ENCODE results near the gene RBM42. TPM values are rescaled to one million over a fixed set of nuclear protein-coding genes. Genes with fewer than 3 reads are reported as not detected.

Gene RBM42
- total and polyA plus RNA-seq, 9 of the 15 experiments (the other 6 are each of a cell fraction or from before 2014, with no cell fraction given): 5.7 to 149 (median 32.4) TPM

DNA sequence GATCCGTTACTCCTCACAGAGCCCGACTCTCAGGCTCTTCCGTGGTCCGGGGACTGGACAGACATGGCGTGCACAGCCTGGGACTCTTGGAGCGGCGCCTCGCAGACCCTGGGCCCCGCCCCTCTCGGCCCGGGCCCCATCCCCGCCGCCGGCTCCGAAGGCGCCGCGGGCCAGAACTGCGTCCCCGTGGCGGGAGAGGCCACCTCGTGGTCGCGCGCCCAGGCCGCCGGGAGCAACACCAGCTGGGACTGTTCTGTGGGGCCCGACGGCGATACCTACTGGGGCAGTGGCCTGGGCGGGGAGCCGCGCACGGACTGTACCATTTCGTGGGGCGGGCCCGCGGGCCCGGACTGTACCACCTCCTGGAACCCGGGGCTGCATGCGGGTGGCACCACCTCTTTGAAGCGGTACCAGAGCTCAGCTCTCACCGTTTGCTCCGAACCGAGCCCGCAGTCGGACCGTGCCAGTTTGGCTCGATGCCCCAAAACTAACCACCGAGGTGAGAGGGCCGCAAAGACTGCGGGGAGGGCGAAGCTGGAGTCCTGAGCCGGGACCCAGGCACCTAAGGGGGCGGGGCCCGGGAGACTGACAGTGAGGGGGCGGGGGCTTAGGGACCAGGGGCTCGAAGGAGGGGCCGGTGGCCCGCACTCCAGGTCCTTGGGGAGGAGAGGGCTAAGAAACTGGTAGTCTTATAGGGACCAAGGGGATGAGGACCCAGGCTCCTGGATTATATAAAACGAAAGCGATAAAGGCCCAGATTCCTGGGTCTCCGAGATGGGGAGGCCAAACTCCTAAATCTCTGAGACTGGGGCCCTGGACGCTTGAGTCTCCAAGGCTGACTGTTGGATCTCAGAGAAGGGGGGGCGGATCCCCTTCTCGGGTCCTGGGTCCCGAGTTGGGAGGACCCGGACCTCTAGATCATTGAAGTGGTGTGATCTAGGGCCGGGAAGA is 14.7 kb downstream of the RBM42 start (continued):
- no peak for TF ChIP-seq RFX7 (CRISPR knock-in tag; IDR thresholded peaks at IDR 0.05)
- no peak for TF ChIP-seq ZNF165 (CRISPR knock-in tag; IDR thresholded peaks at IDR 0.05; ENCODE audit: borderline replicate concordance)
- TF ChIP-seq, protein P1, sequence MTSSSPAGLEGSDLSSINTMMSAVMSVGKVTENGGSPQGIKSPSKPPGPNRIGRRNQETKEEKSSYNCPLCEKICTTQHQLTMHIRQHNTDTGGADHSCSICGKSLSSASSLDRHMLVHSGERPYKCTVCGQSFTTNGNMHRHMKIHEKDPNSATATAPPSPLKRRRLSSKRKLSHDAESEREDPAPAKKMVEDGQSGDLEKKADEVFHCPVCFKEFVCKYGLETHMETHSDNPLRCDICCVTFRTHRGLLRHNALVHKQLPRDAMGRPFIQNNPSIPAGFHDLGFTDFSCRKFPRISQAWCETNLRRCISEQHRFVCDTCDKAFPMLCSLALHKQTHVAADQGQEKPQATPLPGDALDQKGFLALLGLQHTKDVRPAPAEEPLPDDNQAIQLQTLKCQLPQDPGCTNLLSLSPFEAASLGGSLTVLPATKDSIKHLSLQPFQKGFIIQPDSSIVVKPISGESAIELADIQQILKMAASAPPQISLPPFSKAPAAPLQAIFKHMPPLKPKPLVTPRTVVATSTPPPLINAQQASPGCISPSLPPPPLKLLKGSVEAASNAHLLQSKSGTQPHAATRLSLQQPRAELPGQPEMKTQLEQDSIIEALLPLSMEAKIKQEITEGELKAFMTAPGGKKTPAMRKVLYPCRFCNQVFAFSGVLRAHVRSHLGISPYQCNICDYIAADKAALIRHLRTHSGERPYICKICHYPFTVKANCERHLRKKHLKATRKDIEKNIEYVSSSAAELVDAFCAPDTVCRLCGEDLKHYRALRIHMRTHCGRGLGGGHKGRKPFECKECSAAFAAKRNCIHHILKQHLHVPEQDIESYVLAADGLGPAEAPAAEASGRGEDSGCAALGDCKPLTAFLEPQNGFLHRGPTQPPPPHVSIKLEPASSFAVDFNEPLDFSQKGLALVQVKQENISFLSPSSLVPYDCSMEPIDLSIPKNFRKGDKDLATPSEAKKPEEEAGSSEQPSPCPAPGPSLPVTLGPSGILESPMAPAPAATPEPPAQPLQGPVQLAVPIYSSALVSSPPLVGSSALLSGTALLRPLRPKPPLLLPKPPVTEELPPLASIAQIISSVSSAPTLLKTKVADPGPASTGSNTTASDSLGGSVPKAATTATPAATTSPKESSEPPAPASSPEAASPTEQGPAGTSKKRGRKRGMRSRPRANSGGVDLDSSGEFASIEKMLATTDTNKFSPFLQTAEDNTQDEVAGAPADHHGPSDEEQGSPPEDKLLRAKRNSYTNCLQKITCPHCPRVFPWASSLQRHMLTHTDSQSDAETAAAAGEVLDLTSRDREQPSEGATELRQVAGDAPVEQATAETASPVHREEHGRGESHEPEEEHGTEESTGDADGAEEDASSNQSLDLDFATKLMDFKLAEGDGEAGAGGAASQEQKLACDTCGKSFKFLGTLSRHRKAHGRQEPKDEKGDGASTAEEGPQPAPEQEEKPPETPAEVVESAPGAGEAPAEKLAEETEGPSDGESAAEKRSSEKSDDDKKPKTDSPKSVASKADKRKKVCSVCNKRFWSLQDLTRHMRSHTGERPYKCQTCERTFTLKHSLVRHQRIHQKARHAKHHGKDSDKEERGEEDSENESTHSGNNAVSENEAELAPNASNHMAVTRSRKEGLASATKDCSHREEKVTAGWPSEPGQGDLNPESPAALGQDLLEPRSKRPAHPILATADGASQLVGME (CRISPR knock-in tag; IDR thresholded peaks at IDR 0.05): no peak
- TF ChIP-seq MBD2 (IDR thresholded peaks at IDR 0.05; ENCODE audit: borderline replicate concordance, low read depth): peak; percentile 97
- TF ChIP-seq CCAR2 (IDR thresholded peaks at IDR 0.05; ENCODE audit: low read depth, low read length): no peak
- TF ChIP-seq VEZF1 (CRISPR knock-in tag; IDR thresholded peaks at IDR 0.05): peak; percentile 87
- TF ChIP-seq, protein P2, sequence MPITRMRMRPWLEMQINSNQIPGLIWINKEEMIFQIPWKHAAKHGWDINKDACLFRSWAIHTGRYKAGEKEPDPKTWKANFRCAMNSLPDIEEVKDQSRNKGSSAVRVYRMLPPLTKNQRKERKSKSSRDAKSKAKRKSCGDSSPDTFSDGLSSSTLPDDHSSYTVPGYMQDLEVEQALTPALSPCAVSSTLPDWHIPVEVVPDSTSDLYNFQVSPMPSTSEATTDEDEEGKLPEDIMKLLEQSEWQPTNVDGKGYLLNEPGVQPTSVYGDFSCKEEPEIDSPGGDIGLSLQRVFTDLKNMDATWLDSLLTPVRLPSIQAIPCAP (CRISPR knock-in tag; IDR thresholded peaks at IDR 0.05; ENCODE audit: borderline replicate concordance): peak; percentile 68; the same call in 1 of the 2 replicates
- TF ChIP-seq IRF2 (CRISPR knock-in tag; IDR thresholded peaks at IDR 0.05): no peak
- TF ChIP-seq PHF20 (IDR thresholded peaks at IDR 0.05; ENCODE audit: partially characterized antibody): peak; percentile 60
- TF ChIP-seq HMG20A (CRISPR knock-in tag; conservative IDR thresholded peaks at IDR 0.05): no peak
- peak; percentile 92 for TF ChIP-seq TBP (optimal IDR thresholded peaks at IDR 0.05; ENCODE audit: low read depth, low read length)
- peak in 1 of 3 experiments; percentile 72; a peak in 2 of 6 replicates for TF ChIP-seq ZBTB11 (CRISPR knock-in tag; IDR thresholded peaks at IDR 0.05)
- no peak for TF ChIP-seq ZNF766 (CRISPR knock-in tag; conservative IDR thresholded peaks at IDR 0.05)

All from K562 (cell line).